HG03060 (cell line): Measurements from ENCODE around the gene TP53.
A peak's percentile ranks its signal among the peaks of the same experiment; 100 is the strongest.

Source experiments
- ATAC-seq: cut with Tn5 transposase; IDR thresholded peaks from one replicate; pipeline ENCODE4 v1.9.1; 2021; ENCODE audit warnings: low read depth, moderate number of reproducible peaks; ENCODE audit not compliant: unreplicated experiment

The TP53 gene

GRCh38 chr17:7707446-7707845 is 20.2 kb upstream of the TP53 start:
- no peak for ATAC-seq

- ATAC-seq = no peak
These were observed 19.5 kb upstream of the TP53 start for GRCh38 chr17:7706631-7707354.

DNA sequence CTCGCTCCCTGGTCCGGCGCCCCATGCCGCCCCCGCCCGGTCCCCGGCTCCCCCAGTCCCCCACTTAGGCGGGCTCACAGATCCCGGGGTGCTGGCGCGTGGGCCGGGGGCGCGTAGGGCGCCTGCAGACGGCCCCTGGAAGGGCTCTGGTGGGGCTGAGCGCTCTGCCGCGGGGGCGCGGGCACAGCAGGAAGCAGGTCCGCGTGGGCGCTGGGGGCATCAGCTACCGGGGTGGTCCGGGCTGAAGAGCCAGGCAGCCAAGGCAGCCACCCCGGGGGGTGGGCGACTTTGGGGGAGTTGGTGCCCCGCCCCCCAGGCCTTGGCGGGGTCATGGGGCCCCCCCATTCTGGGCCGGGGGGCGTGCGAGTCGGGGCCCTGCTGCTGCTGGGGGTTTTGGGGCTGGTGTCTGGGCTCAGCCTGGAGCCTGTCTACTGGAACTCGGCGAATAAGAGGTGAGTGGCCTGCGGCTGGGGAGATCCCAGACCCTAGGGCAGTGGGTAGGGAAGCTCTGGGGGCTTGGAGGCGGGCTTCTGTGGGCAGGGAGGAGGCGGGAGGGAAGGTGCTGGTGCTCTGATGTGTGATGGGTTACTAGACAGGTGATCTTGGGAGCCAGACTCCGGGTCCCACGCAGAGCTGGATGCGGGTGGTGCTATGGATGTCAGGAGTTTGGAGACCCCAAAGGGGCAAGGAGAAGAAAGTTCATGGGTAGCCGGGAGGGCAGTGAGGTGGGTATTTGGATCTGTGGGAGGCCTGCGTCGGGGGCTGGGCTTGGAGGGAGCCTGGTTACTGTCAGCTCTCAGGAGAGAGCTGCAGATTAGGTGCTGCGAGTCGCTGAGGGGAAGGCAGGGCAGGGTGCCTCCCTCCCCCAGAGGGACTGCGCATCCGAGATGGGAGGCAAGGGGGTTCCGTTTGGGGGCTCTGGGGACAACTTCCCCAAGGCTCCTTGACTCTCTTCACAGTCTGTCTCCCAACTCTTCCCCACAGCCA is 18.3 kb upstream of the TP53 start:
- ATAC-seq = no peak

GRCh38 chr17:7704601-7705268 is 17.4 kb upstream of the TP53 start, which contains the start of gene EFNB3:
EFNB3 (plus strand) TSS chr17:7705202; CDS start chr17:7705599, 397 bp downstream.
- ATAC-seq = no peak

- ATAC-seq = no peak
These were observed 16.5 kb upstream of the TP53 start for GRCh38 chr17:7703584-7704479.

DNA sequence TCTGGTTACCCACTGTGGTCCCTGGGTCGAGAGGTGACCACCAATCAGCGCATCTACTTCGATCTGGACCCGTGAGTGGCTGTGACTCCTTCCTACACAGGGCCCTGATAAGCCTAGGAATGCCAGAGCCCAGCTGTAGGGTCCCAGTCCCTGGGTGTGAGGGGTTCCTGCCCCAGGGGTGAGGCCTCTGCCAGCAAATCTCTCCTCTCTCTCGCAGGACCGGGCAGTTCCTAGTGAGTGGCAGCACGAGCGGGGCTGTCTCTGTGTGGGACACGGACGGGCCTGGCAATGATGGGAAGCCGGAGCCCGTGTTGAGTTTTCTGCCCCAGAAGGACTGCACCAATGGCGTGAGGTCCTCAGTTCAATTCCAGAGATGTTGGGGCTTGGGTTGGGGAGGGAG is 15.5 kb upstream of the TP53 start:
- ATAC-seq = no peak

DNA sequence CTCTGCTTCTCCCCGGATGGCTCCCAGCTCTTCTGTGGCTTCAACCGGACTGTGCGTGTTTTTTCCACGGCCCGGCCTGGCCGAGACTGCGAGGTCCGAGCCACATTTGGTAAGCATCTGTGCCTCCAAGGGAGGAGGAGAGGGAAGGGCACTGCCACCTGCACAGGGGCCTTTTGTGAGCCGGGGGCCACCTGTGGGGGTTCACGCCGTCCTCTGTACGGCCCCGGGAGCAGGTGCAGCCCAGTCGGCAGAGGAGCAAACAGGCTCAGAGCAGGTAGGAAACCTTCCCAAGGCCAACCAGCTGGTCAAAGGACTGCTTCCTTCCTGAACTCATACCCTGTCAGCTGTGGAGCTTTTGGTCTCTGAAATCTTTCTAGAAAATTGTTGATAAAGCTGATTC is 14.4 kb upstream of the TP53 start:
- ATAC-seq = no peak

DNA sequence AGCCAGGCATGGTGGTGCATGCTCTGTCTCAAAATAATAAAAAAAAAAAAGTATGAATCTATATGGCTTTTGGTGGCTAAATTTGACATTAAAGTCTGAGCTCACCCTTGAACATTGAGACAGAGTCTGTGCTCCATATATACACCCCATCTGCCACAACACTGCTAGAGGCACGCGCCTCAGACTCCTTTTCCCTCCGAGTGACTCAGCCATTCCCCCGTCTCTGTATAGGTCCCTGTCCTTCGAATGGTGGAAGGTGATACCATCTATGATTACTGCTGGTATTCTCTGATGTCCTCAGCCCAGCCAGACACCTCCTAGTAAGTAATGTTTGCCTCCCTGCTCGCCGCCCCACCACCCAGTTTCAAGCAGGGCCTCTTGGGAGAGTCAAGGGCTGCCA is 13.2 kb upstream of the TP53 start:
- no peak for ATAC-seq

- no peak for ATAC-seq
These were observed 10.7 kb upstream of the TP53 start for GRCh38 chr17:7697828-7698588.

DNA sequence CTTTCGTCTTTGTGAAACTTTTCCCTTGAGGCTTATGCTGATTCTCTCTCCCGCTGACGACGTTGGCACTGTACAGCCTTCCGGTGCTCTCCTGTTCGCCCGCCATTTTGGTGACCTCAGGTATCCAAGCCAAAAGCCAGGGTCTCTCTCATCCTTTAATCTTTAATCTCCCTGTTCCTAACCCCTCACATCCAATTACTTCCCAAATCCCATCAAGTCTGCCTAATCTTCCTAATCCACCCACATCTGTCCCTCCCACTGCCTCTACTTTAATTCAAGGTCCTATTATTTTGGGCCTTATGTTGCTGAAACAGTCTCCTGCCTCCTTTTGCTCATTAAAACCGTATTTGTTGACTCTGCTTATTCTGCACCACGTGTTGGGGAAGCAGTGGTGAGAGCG is 8.3 kb upstream of the TP53 start:
- ATAC-seq = no peak

DNA sequence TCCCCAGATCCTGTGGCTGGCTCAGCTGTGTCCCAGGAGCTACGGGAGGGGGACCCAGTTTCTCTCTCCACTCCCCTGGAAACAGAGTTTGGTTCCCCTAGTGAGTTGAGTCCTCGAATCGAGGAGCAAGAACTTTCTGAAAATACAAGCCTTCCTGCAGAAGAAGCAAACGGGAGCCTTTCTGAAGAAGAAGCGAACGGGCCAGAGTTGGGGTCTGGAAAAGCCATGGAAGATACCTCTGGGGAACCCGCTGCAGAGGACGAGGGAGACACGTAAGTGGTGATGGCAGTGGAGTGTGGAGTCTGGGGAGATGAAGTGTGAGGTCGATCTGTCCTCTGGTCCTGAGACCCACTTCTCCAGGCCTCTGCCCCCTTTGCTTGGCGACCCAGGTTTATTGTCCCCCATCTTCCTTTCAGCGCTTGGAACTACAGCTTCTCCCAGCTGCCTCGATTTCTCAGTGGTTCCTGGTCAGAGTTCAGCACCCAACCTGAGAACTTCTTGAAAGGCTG is 1.6 kb upstream of the TP53 start:
- no peak for ATAC-seq

GRCh38 chr17:7687908-7688807 is 868 bp upstream of the TP53 start, which contains the start of gene WRAP53:
WRAP53 (plus strand) TSS chr17:7688477; CDS start chr17:7688649, 172 bp downstream.
- ATAC-seq = peak; percentile 58

DNA sequence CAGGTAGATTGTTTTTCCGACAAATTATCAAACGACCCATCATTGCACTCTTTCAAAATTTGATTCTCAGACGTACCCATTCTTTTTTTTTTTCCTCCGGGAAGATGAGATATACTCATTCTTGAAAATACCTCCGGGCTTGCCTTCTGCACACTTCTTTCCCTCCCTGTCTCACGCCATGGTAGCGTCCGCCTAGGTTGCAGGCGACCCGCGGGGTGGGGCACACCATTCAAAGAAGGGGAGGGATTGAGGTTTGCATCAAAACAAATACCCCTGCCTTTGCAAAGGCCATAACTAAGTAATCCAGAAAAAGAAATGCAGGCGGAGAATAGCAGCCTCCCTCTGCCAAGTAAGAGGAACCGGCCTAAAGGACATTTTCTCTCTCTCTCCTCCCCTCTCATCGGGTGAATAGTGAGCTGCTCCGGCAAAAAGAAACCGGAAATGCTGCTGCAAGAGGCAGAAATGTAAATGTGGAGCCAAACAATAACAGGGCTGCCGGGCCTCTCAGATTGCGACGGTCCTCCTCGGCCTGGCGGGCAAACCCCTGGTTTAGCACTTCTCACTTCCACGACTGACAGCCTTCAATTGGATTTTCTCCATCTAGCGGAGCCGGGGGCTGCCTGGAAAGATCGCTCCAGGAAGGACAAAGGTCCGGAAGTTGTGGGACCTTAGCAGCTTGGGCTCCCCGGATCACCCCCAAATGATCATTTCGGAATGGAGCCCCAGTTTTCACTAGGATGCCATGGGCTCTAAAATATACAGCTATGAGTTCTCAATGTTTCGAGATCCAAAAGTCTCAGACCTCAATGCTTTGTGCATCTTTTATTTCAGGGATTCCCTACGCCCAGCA is 843 bp downstream of the TP53 start:
- peak; percentile 29 for ATAC-seq

GRCh38 chr17:7685533-7686221 is 1.6 kb downstream of the TP53 start:
- peak; percentile 42 for ATAC-seq

GRCh38 chr17:7684851-7685532 is 2.3 kb downstream of the TP53 start:
- no peak for ATAC-seq
